IPS-NIHi11 (cell line): ENCODE measurements around the gene ACER3.
"Not testable (repeated sequence)": the region's sequence is repeated elsewhere in the genome, so short reads cannot be mapped to it uniquely, and the experiment has no call there.

Source experiments
- DNase-seq: peaks from one replicate; pipeline ENCODE4 v3.0.0; 2012; ENCODE audit warnings: mixed read lengths, low spot score

Gene ACER3

DNA sequence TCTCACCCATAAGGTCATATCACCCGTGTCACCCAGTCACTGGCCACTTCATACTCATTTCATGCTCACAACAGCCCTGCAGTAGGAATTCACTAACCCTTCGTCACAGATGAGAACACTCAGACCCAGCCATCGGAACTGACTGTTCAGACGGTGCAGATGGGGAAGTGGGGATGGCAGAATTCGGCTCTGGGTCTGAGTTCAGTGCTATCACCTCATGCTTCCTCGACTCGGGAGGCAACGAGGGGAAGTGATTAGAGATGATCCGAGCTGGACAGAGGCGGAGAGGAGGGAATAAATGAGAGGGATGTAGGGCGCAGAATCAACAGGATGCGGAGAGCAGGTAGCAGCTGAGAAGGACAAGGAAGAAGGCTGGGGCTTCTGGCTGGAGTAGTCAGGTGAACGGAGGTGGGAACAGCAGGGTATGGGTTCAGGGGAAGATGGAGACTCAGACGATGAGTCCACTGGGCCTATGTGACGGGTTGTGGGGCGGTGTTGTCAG lies 178.2 kb downstream of the ACER3 start:
- DNase-seq, result no peak

GRCh38 chr11:77039491-77040400 lies 179.0 kb downstream of the ACER3 start:
- DNase-seq, result peak; percentile 73

DNA sequence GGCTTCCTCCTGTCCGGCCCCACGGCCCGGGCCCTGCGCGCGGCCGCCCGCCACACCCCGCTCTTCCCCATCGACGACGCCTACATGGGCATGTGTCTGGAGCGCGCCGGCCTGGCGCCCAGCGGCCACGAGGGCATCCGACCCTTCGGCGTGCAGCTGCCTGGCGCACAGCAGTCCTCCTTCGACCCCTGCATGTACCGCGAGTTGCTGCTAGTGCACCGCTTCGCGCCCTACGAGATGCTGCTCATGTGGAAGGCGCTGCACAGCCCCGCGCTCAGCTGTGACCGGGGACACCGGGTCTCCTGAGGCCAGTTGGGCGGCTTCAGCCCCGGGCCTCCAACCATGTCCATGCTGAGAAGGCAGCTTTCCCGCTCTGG lies 179.7 kb downstream of the ACER3 start:
- DNase-seq, result no peak

DNA sequence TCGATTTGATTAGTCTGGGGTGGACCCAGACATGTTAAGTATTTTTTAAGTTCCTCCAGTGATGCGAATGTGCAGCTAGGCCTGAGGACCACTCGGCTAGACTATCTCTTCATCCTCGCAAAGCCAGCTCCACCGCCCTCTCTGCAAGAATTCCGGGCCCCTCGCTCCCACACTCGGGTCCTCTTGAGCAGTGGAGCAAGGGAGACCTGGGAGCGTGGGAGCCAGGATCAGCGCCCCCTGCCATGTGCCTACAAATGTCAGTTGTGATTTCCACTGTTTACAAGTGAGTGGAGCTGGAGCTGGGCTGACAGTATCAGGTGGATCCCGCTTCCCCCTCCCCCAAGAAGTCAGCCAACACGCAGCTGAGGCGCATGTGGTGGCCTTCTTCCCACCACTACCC lies 180.2 kb downstream of the ACER3 start:
- no peak for DNase-seq

DNA sequence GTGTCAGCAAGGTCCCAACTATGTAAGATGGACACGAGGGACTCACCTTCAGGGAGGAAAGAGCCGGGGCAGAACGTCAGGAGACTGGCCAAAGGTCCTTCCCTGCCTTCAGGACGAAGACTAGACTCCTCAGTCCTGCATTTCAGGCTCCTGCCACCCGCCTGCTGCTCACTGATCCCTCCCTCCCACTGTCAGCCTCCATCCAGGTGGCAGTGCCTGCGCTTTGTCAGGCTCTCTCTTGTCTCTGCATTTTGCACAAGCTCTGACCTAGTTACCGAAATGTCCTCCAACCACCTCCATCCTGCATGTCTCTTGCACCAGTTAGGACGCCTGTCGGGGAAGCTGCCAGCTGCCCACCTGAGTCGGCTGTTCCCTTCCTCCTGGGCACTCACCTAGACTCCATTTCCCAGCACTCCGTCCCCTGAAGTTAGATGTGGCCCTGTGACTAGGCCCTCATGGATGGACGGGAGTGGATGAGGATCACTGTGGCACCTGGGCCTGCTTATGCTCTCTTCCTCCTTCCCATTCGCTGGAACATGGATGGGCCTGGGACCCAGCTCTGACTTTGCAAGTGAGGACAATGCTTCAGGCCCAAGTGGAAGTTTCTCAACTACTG lies 181.5 kb downstream of the ACER3 start:
- no peak for DNase-seq

DNA sequence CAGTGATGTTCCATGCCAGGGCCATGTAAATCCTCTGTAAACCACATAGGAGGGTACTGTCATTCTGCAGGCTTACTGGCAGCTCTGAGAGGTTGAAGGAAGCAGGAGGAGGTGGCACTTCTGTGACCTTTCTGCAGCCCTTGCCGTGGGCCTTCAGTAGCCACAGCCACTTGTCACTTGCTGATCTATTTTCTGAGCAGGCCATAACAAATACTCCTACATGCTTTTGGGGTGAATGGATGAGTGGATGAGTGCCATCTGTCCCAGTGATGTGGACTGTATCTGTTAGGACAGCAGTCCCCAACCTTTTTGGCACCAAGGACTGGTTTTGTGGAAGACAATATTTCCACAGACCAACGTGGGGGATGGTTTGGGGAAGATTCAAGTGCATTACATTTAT lies 183.6 kb downstream of the ACER3 start:
- DNase-seq, result no peak

DNA sequence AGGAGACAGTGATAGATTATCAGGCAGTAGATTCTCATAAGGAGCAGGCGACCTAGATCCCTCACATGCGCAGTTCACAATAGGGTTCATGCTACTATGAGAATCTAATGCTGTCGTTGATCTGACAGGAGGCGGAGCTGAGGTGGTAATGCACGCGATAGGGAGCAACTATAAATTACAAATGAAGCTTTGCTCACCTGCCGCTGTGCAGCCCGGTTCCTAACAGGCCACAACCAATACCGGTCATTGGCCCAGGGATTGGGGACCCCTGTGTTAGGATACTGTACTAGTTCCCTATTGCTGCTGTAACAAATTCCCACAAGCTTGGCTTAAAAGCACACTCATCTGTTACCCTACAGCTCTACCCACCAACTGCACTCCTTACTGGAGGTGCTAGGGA lies 184.2 kb downstream of the ACER3 start:
- no peak for DNase-seq

DNA sequence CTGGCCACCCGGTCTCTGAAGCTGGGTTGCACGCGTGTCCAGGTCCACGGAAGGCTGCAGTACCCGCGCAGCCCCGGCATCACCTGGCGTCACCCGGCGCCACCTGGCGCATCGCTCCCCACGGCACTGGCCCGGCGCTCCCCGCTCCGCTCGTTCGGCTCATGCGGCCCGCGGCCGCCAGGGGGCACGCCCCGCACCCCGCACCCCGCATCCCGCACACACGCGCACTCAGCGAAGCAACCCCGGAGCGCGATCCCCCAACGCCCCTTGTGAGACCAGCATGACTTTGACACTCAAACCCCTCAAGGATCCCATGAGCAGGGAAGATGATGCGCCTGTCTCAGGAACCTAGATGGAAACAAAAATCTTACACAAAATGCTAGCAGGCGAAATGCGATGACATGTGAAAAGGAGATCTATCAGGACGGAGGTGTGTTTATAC lies 185.4 kb downstream of the ACER3 start:
- peak; percentile 93 for DNase-seq

DNA sequence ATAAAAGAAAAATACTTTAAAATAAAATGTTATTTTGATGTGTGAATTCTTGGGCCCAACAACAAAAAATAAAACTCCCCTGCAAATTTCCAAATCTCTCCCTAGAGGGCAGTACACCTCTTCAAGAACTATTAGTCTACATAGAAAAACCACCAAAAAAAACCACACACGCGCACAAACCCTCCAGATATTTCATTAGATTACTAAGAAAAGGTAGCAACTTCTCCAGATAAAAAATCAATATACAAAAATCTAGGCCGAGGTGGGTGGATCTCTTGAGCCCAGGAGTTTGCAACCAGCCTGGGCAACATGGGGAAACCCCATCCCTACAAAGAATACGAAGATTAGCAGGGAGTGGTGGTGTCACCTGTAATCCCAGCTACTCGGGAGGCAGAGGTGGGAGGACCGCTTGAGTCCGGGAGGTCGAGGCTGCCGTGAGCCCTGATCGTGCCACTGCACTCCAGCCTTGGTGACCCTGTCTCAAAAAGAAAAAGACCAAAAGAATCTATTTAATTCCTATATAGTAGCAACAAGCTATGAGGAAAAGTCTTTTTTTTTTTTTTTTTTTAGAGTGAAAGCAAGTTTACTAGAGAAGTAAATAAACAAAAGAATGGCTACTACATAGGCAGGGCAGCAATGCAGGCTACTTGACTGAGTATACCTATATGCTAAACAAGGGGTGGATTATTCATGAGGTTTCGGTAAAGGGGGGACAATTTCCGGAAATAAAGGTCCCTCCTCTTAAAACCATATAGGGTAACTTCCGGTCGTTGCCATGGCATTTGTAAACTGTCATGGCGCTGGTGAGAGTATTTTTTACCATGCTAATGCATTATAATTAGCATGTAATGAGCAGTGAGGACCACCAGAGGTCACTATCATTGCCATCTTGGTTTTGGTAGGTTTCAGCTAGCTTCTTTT lies 186.5 kb downstream of the ACER3 start:
- peak; percentile 58 for DNase-seq

- DNase-seq, result not testable (repeated sequence)
These were observed 187.3 kb downstream of the ACER3 start for GRCh38 chr11:77047928-77048446.

- DNase-seq, result no peak
These were observed 188.3 kb downstream of the ACER3 start for GRCh38 chr11:77049026-77049425.

- no peak for DNase-seq
These were observed 190.8 kb downstream of the ACER3 start for GRCh38 chr11:77051511-77051910.

DNA sequence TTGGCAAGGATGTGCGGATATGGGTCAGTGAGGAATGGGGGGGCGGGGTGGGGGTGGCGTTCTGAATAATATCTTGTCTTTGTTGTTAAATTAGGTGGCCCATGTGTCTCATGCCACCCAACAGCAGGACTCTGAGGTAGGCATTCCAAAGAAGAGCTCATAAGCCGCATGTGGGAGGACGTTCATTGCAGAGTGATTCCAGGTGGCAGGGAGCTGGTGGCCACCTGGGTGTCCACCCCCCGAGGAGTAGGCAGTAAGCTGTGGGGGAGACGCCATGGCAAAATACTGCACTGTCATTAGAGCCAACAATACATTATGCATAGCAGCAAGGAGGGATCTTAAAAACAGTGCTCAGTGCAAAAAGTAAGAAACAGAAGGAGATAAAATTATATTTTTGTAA lies 191.8 kb downstream of the ACER3 start:
- no peak for DNase-seq

DNA sequence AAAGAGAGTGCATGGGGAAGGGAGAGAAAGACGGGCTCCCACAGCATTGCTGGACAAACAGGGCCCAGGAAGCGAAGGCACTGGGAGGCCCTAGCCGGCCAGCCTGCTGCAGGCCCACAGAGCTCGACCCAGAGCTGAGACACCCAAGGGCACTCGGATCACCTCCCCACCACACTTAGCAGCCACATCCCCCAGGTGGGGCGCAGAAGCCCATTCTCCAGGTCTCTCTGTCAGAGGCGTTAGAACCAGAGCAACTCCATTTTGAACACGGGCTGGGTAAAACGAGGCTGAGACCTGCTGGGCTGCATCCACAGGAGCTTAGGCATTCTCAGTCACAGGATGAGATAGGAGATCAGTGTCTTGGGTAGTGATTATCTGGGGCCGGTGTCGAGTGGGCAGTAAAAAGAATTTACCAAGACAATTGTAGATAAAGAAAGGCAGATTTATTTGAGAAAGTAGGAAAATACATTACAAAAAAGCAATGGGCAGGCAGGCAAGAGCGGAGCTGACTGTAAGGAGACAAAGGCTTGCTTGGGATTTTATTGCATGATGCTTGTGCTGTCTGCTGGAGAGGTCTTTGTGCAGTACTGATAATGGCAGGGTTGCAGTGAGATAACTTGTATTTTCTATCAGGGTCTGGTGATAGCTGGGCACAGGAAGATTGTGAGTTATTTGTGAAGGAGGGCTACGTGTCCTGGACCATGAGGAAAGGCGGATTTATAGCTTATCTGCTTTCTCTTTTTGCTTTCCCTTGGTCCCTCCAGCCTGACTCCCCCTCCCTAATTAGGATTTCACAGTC lies 192.7 kb downstream of the ACER3 start:
- DNase-seq, result no peak

GRCh38 chr11:77054084-77054483 lies 193.4 kb downstream of the ACER3 start:
- no peak for DNase-seq

DNA sequence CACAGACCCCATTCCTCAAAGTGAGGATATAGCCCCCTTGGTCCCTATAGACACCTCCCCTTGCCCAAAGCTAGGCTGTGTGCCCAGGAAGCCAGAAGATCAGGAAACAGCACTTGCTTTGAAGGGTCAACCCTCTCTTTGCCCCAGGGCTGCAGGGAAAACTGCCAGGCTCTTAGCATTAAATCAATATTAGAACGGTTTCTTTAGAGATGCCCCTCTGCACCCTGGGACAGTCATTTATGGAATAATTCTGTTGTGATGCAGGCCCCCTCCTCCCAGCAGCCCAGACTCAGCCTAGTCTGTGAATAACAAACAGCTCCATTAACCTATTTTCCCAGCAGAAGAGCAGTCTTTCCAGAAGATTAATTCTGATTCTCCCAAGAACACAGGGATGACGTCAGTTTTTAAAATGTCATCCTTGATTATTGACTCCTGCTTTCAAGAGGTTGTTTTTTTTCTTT lies 194.4 kb downstream of the ACER3 start:
- no peak for DNase-seq

- no peak for DNase-seq
These were observed 195.2 kb downstream of the ACER3 start for GRCh38 chr11:77055913-77056312.

- DNase-seq, result no peak
These were observed 196.2 kb downstream of the ACER3 start for GRCh38 chr11:77056814-77057402.

GRCh38 chr11:77057938-77058474 lies 197.3 kb downstream of the ACER3 start:
- no peak for DNase-seq

GRCh38 chr11:77058900-77059299 lies 198.2 kb downstream of the ACER3 start:
- no peak for DNase-seq
